Prostate gland (tissue), 2 donors: ENCODE measurements around the gene KCNQ5. TPM values are rescaled to one million over a fixed set of nuclear protein-coding genes. Genes with fewer than 3 reads are reported as not detected.

Source experiments
- DNase-seq: peaks from one replicate; pipeline ENCODE4 v3.0.0-alpha.2; 2019; ENCODE audit warnings: low spot score
- H3K27ac ChIP-seq, 2 donors: fragments of 200-600 bp; sonication (generic); 2 replicates each; pipeline ENCODE4 v1.5.1; 2017 to 2019
- H3K27me3 ChIP-seq: fragments of 200-600 bp; sonication (generic); replicated peaks from 2 replicates; pipeline ENCODE4 v1.5.1; 2019; ENCODE audit not compliant: insufficient read depth
- H3K36me3 ChIP-seq, 2 donors: fragments of 200-600 bp; sonication (generic); 1 replicate in 1 of 2; 2 replicates in 1 of 2; pipeline versions ENCODE4 v1.5.1 to v1.8.1; 2017 to 2019
- H3K4me1 ChIP-seq: fragments of 200-600 bp; sonication (generic); replicated peaks from 2 replicates; pipeline ENCODE4 v1.5.1; 2019
- H3K4me3 ChIP-seq, 2 donors: fragments of 200-600 bp; sonication (generic); 2 replicates each; pipeline ENCODE4 v1.5.1; 2017 to 2019
- H3K9me3 ChIP-seq: fragments of 200-600 bp; sonication (generic); 2 replicates; pipeline ENCODE4 v1.5.1; 2017
- CTCF ChIP-seq, 4 experiments: fragments of 200-600 bp in 2 of 4; fragments of 450-650 bp in 2 of 4; sonication (generic) in 2 of 4; IDR thresholded peaks; 1 replicate in 3 of 4; 2 replicates in 1 of 4; pipeline ENCODE4 v1.5.1; 2016 to 2019; ENCODE audit warnings: antibody characterized with exemption in 4 of 4, mild to moderate bottlenecking in 2 of 4, moderate library complexity in 2 of 4
- POLR2A ChIP-seq: fragments of 450-650 bp; IDR thresholded peaks from one replicate; pipeline ENCODE4 v1.6.1; 2016; ENCODE audit warnings: antibody characterized with exemption, mild to moderate bottlenecking
- POLR2AphosphoS5 ChIP-seq: sonication (generic); formaldehyde crosslinking; IDR thresholded peaks from one replicate; pipeline ENCODE4 v1.6.1; 2017; ENCODE audit warnings: antibody characterized with exemption
- WGBS: methylation state at CpG from one replicate; pipeline ENCODE4 v1.1.5; 2018; 5-methylcytosine and 5-hydroxymethylcytosine counted together
- intact Hi-C: fragments of 100-400 bp; cut with DNase I; formaldehyde crosslinking; loops from one replicate; pipeline ENCODE4 v1.14.2; 2022
- total RNA-seq, 2 donors: library from RNA; depleted of rRNA; stranded (reverse); fragments of >200 nt; gene quantifications; one replicate each; pipeline ENCODE4 v1.1.0, GENCODE V29; 2016

The KCNQ5 gene
- total RNA-seq, 2 donors from 2014 or later: 3.6 to 4.1 TPM

GRCh38 chr6:73062837-73063236 lies 441.0 kb downstream of the KCNQ5 start:
- no peak overlapping the region for H3K4me3 ChIP-seq
- TF ChIP-seq POLR2AphosphoS5 (no peak), POLR2A (no peak), CTCF (IDR thresholded peaks at IDR 0.05) (no peak)
- 51% methylated on average over 2 of the region's 2 CpGs for WGBS
- no peak overlapping the region for H3K27ac ChIP-seq
- no peaks in the 10 kb centered on the region for H3K27me3 ChIP-seq
- DNase-seq: no peak
- H3K36me3 ChIP-seq: no peaks in the 10 kb centered on the region
- no peaks in the 10 kb centered on the region for H3K9me3 ChIP-seq
- H3K4me1 ChIP-seq: no peaks in the 10 kb centered on the region
- intact Hi-C loops: no loop called here

GRCh38 chr6:73064266-73064665 lies 442.4 kb downstream of the KCNQ5 start:
- H3K27ac ChIP-seq: no peak overlapping the region
- H3K4me3 ChIP-seq: no peak overlapping the region
- H3K27me3 ChIP-seq: no peaks in the 10 kb centered on the region
- TF ChIP-seq POLR2AphosphoS5 (no peak), POLR2A (no peak), CTCF (IDR thresholded peaks at IDR 0.05) (no peak)
- H3K4me1 ChIP-seq: no peaks in the 10 kb centered on the region
- no peaks in the 10 kb centered on the region for H3K9me3 ChIP-seq
- intact Hi-C loops: no loop called here
- no peak for DNase-seq
- no peaks in the 10 kb centered on the region for H3K36me3 ChIP-seq
- whole genome bisulfite sequencing: 92% methylated on average over 1 of the region's 1 CpG

GRCh38 chr6:73073238-73073637 lies 451.4 kb downstream of the KCNQ5 start:
- intact Hi-C loops: no loop called here
- Histone ChIP-seq H3K27me3 (no peaks in the 10 kb centered on the region), H3K9me3 (no peaks in the 10 kb centered on the region), H3K4me1 (no peaks in the 10 kb centered on the region), H3K27ac (no peak overlapping the region), H3K36me3 (no peaks in the 10 kb centered on the region), H3K4me3 (no peak overlapping the region)
- TF ChIP-seq POLR2A (no peak), POLR2AphosphoS5 (no peak), CTCF (IDR thresholded peaks at IDR 0.05) (no peak)
- DNase-seq: no peak
- 94% methylated on average over 2 of the region's 2 CpGs for WGBS

- H3K27ac ChIP-seq: no peak overlapping the region
- no peaks in the 10 kb centered on the region for H3K27me3 ChIP-seq
- H3K4me3 ChIP-seq: no peak overlapping the region
- H3K36me3 ChIP-seq: no peaks in the 10 kb centered on the region
- no peak for TF ChIP-seq POLR2A
- TF ChIP-seq POLR2AphosphoS5: no peak
- TF ChIP-seq CTCF (IDR thresholded peaks at IDR 0.05): no peak
- no peaks in the 10 kb centered on the region for H3K4me1 ChIP-seq
- intact Hi-C loops: no loop called here
- no peak for DNase-seq
- WGBS: 64% methylated on average over 1 of the region's 1 CpG
- no peaks in the 10 kb centered on the region for H3K9me3 ChIP-seq
Observed at GRCh38 chr6:73074175-73074574, 452.3 kb downstream of the KCNQ5 start.

- no peaks in the 10 kb centered on the region for H3K27me3 ChIP-seq
- DNase-seq: no peak
- no peaks in the 10 kb centered on the region for H3K9me3 ChIP-seq
- H3K36me3 ChIP-seq: no peaks in the 10 kb centered on the region
- no peaks in the 10 kb centered on the region for H3K4me1 ChIP-seq
- no peak overlapping the region for H3K4me3 ChIP-seq
- TF ChIP-seq POLR2A (no peak), POLR2AphosphoS5 (no peak), CTCF (IDR thresholded peaks at IDR 0.05) (no peak)
- no peak overlapping the region for H3K27ac ChIP-seq
- intact Hi-C loops: no loop called here
Observed at GRCh38 chr6:73076211-73076954, 454.5 kb downstream of the KCNQ5 start.
